Measurements from ENCODE around the gene ANKRD45.

DNA sequence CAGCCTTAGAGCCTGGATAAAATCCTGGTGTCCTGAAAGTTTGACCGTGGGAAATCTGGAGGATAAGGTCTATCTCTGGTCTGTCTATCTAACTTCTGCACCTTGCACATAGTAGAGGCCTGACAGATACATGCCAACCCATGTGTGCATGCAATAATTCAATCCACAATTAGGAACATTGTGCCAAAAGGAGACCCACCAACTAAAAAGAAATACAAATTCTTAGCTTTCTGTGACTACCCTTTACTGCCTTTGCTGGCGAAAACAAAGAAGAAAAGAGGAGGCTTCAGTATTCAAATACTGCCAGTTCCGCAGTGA, 44.7 kb upstream of the ANKRD45 start:
- TF ChIP-seq, protein P1, sequence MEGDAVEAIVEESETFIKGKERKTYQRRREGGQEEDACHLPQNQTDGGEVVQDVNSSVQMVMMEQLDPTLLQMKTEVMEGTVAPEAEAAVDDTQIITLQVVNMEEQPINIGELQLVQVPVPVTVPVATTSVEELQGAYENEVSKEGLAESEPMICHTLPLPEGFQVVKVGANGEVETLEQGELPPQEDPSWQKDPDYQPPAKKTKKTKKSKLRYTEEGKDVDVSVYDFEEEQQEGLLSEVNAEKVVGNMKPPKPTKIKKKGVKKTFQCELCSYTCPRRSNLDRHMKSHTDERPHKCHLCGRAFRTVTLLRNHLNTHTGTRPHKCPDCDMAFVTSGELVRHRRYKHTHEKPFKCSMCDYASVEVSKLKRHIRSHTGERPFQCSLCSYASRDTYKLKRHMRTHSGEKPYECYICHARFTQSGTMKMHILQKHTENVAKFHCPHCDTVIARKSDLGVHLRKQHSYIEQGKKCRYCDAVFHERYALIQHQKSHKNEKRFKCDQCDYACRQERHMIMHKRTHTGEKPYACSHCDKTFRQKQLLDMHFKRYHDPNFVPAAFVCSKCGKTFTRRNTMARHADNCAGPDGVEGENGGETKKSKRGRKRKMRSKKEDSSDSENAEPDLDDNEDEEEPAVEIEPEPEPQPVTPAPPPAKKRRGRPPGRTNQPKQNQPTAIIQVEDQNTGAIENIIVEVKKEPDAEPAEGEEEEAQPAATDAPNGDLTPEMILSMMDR (IDR thresholded peaks at IDR 0.05 in 4 of 5, conservative IDR thresholded peaks at IDR 0.05 in 1 of 5): no peak
- no peak for TF ChIP-seq POLR2A (IDR thresholded peaks at IDR 0.05)

Measured in gastrocnemius medialis (tissue), 4 donors.